Fibroblast of skin of right quadriceps (primary cell): ENCODE data around the gene WDFY3.
"Not testable (repeated sequence)": the region's sequence is repeated elsewhere in the genome, so short reads cannot be mapped to it uniquely, and the experiment has no call there.

Experiments used
- DNase-seq: peaks from one replicate; pipeline ENCODE4 v3.0.0-alpha.2; 2013

WDFY3 gene

DNA sequence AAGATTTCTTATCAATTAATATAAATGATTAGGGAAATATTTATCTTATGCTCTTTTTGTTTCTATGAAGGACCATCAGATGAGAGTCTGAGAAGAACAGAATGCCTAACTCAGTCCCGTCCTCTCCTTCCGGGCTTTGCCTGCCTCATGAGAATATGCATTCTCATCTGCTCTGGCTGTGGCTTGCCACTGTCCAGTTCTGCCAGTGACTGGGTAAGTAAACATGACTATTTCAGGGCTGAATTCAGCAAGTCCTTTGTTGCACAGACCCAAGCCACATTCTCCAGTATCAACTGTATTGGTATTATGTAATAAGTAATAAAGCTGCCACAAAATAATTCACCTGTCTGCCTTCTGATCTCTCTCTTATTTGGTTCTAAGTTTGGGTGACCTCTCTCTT lies 110.7 kb downstream of the WDFY3 start:
- DNase-seq, result no peak

GRCh38 chr4:84852081-84852480 lies 114.4 kb downstream of the WDFY3 start:
- DNase-seq, result no peak

DNA sequence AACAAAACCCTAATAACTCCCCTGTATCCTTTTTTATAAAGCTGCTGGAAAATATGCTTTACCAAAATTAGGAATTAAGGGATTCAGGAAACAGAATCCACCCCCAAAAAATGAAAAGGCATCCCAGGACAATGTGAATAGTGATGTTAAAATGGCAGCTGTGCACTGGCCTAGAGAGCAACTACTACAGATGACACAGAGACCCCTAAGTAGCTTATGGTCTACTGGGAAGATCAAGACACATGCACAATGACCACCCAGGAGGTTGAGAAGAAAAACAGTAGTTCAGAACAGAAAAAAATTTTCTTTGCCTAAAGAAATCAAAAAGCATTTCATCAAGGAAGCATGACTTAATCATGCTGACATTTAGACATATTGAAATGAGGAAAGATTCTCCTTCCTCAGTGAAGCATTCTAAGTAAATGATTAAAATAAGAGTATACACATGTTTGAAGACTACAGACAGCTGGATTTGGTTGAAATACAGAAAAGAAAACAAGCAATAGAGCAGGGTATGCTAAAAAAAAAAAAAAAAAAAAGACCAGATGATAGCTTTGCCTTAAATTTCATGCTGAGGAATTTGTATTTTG lies 117.3 kb downstream of the WDFY3 start:
- no peak for DNase-seq

- no peak for DNase-seq
Observed at GRCh38 chr4:84848432-84848831, 118.1 kb downstream of the WDFY3 start.

DNA sequence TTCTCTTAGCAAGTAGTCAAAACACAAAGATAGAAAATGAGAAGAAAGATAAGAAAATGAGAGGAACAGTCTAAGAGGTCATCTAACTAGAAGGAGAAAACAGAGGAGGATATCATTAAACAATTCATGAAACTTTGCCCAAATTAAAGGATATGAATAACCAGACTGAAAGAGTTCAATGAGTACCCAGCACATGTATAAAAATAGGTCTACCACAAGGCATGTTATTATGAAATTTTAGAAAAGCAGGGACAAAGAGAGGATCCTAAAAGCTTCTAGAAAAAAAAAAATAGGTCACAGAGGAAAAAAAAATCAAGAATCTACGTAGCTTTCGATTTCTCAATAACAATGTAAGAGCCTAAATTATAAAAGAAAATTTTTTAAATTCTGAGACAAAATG lies 118.5 kb downstream of the WDFY3 start:
- no peak for DNase-seq

DNA sequence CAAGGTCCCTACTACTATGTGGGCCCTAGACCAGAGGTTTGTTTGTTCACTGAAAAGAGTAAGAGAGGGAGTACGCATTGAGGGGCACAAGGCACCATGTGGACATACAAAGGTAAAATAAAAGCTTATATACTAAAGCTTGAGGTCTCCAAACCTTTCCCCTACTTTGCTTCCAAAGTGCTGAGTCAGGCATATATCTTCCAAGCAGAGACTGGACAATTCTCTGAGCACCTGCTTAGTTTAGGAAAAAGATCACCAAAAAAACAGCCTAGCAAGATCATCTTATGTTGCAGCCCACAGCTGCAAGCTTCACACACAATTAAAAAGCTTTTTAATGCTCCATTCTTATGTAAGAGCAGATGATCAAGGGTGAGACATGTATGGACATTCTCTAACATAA lies 119.5 kb downstream of the WDFY3 start:
- no peak for DNase-seq

- DNase-seq, result no peak
Observed at GRCh38 chr4:84841435-84841834, 125.1 kb downstream of the WDFY3 start.

DNA sequence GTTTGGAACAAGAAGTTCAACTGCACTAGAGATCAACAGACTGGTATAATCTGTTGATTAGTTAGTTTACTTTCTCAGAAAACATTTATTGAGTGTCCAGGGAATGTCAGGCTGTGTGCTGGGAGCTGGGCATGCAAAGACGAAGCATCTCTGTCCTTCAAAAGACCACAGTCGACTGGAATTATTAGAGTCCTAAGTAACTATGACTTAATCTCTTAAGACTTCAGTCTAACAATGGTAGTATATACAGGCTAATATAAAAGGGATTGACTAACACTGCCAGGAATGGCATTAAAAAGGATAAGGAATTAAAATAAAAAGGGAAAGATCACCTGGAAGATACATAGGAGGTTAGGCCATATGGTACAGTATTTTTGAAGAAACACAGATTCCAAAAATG lies 128.7 kb downstream of the WDFY3 start:
- no peak for DNase-seq

DNA sequence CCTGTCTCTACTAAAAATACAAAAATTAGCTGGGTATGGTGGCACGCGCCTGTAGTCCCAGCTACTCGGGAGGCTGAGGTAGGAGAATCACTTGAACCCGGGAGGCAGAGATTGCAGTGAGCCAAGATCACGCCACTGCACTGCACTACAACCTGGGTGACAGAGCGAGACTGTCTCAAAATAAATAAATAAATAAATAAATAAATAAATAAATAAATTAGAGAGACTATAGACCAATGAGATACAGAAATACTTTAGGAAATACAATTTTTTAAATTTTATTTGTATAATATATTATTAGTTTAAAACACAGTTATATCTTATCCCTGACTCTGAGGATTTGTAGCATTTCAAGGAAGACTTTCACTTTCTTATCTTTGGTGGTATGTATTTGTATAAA lies 136.9 kb downstream of the WDFY3 start:
- DNase-seq, result not testable (repeated sequence)

- no peak for DNase-seq
Observed at GRCh38 chr4:84826681-84827080, 139.8 kb downstream of the WDFY3 start.

GRCh38 chr4:84825701-84826341 lies 140.7 kb downstream of the WDFY3 start:
- DNase-seq, result no peak

- DNase-seq, result no peak
Observed at GRCh38 chr4:84821064-84821463, 145.4 kb downstream of the WDFY3 start.

DNA sequence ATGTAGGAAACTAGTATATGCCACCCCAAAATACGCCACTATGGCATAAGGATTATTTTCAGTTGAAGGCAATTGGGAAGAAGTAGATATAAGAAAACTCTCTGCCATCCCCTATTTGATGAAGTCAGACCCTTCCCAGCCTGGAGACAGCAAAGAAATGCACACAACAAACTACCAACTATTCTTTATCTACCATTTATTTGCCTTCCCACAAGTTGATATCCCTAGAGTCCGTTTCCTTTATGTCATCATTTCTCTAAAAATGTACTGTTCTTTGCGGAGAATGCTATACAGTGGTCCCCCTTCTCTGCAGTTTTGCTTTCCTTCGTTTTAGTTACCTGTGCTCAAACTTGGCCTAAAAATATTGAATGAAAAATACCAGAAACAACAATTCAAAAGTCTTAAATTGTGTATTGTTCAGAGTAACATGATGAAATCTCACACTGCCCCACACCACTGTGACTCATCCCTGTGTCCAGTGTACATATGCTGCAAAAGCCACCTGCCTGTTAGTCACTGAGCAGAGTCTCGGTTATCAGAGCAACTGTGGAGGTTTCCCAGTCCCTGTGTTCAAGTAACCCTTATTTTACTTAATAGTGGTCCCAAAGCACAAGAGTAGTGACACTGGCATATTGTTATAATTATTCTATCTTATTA lies 152.3 kb downstream of the WDFY3 start:
- peak; percentile 73 for DNase-seq

DNA sequence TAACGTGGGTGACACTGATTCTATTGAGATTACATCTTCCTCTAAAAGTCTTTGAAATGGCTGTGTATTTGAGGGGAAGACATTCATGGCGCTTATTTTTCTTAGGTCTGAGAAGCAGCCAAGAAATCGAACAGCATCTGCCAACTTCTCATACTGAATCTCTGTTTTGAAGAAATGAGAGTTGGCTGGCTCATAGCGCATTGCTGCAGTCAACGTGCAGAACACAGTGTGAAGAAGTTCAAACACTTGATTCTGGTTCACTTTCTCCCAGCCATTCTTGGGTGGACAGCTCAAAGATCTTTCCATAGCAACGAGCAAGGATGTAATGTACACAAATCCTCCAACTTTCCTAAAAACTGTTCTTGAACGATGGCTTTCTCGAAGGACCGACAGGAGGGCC lies 156.5 kb downstream of the WDFY3 start:
- no peak for DNase-seq

DNA sequence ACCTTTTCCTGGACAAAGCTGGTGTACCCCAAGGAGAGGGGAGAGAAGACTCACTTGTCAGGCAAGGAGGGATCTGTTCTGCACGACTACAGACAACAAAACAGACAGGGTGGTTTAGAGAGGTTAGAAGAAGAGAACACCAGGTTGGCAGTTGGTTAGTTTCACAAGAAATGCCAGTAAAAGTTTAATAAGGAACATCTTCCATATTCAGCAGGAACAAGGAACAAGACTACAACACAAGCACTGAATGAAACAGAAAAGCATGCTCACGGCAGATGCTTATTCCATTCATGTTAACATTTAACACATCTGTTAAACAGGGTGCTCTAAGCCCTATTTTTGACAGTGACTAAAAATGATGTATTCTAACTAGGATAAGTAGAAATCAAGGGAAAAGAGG lies 158.2 kb downstream of the WDFY3 start:
- DNase-seq, result no peak

GRCh38 chr4:84806541-84806940 lies 159.9 kb downstream of the WDFY3 start:
- not testable (repeated sequence) for DNase-seq

GRCh38 chr4:84804136-84804535 lies 162.4 kb downstream of the WDFY3 start:
- DNase-seq, result peak; percentile 21

DNA sequence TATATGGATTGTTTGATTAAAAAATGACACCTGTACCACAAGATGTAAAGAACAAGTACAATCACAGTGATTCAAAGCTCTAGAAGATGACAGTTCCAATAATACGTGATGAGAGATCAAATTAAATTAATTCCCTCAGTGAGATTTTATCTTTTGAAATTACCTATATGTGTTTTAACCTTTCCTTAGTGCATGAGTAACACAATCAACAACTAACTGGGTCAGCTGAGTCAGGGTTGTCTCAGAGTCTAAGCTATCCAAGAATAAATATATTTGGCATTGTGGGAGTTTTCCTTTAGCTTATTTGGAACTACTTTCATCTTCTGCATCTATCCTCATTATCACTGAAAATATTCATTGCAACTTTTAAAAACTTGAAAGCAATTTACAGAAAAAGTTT lies 162.8 kb downstream of the WDFY3 start:
- DNase-seq, result no peak

GRCh38 chr4:84803116-84803515 lies 163.4 kb downstream of the WDFY3 start:
- no peak for DNase-seq

- peak; percentile 36 for DNase-seq
Observed at GRCh38 chr4:84800256-84800655, 166.2 kb downstream of the WDFY3 start.

GRCh38 chr4:84799318-84799717 lies 167.2 kb downstream of the WDFY3 start:
- DNase-seq, result no peak

DNA sequence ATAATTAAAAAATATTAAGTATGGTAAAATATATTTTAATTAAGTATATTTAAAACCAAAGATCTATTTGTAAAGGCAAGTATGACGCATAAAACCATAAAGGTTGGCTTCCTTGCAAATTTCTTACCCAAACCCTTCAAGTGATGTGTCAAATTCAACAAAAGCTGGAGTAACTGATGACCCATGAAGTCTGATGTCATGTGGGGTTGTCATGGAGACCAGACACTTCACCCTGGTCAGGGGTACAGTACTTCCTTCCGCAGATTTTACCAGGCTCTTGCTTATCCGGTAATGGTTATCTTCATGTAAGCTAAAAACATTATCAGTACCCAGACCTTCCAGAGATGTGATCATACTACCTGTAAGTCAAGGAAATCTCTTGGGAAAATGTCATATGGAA lies 170.1 kb downstream of the WDFY3 start:
- no peak for DNase-seq

- peak; percentile 81 for DNase-seq
Observed at GRCh38 chr4:84792366-84793301, 173.9 kb downstream of the WDFY3 start.
